DMS114 treated with DMSO at 0.1 percent for 48 hours (cell line): ENCODE results near the gene CAPN2.
A peak's percentile ranks its signal among the peaks of the same experiment; 100 is the strongest.

ENCODE experiments used
- DNase-seq: peaks from one replicate; lab custom pipeline; 2025; ENCODE audit not compliant: unreplicated experiment; lab: John Stamatoyannopoulos, UW

CAPN2 gene

DNA sequence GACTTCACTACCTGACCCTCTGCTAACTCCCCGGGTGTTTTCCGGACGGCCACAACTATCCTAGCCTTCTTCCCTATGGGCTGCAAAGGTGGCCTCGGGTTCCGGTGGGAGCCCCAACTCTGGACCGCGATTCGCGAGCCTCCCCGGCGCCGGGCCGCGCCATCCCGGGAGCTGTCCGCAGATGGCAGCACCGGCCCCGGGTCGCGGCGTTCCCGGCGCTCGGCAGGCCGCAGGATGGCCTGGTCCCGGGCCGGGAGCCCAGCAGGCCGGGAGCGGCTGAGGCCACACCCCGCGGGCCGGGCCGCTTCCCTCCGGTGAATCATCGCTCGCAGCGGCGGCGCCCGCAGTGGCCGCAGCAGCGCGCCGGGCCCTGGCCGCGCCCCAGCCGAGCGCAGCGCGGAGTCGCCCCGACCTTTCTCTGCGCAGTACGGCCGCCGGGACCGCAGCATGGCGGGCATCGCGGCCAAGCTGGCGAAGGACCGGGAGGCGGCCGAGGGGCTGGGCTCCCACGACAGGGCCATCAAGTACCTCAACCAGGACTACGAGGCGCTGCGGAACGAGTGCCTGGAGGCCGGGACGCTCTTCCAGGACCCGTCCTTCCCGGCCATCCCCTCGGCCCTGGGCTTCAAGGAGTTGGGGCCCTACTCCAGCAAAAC lies at the start of gene CAPN2:
CAPN2 (plus strand) TSS at position 346 of the 656 bp plus-strand sequence; CDS start at position 448, 102 bp downstream.
- peak; percentile 36 for DNase-seq

DNA sequence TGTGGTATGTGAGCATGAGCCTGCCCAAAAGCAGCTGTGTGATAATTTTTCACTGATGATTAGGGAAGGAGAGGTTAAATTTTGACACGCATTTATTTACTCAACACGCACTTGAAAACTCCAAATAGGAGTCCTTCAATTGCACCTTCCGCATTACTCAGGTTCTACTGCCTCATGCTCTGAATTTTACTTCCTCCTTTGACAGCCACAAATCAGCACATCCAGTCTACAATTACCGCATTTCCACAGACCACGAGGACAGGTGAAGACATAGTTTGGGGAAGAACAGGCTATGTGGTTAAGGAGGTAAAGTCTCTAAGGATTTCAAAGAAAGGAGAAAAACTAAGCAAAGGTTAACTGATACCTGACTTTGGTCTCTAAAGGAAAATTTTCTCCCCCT lies 49.4 kb upstream of the CAPN2 start:
- DNase-seq: no peak

GRCh38 chr1:223664106-223664505 lies 48.2 kb upstream of the CAPN2 start:
- DNase-seq: no peak

- no peak for DNase-seq
These were observed 46.6 kb upstream of the CAPN2 start, which contains the start of gene CAPN8 for GRCh38 chr1:223665592-223666312. Gene CAPN8, minus strand, starts transcription at chr1:223665701. Its CDS starts 55 bp downstream, at chr1:223665646.

GRCh38 chr1:223667484-223668182 lies 44.7 kb upstream of the CAPN2 start:
- DNase-seq: no peak

- DNase-seq: no peak
These were observed 43.1 kb upstream of the CAPN2 start for GRCh38 chr1:223669003-223669795.

GRCh38 chr1:223670458-223671159 lies 41.7 kb upstream of the CAPN2 start:
- DNase-seq: no peak

DNA sequence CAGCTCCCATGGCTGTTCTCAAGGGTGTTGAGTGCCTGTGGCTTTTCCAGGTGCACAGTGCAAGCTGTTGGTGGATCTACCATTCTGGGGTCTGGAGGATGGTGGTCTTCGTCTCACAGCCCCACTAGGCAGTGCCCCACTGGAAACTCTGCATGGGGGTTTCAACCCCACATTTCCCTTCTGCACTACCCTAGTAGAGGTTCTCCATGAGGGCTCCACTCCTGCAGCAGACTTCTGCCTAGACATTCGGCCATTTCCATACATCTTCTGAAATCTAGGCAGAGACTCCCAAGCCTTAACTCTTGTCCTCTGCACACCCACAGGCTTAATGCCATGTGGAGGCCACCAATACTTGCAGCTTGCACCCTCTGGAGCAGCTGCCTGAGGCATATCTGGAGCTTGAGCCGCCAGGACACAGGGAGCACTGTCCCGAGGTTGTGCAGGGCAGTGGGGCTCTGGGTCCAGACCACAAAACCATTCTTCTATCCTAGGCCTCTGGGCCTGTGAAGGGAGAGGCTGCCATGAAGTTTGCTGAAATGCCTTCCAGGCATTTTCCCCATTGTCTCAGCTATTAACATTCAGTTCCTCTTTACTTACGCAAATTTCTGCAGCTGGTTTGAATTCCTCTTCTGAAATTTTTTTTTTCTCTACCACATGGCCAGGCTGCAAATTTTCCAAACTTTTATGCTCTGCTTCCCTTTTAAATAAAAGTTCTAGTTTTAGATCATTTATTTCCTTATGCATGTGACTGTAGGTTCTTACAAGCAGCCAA lies 38.0 kb upstream of the CAPN2 start:
- no peak for DNase-seq

GRCh38 chr1:223678841-223679240 lies 33.5 kb upstream of the CAPN2 start:
- no peak for DNase-seq

DNA sequence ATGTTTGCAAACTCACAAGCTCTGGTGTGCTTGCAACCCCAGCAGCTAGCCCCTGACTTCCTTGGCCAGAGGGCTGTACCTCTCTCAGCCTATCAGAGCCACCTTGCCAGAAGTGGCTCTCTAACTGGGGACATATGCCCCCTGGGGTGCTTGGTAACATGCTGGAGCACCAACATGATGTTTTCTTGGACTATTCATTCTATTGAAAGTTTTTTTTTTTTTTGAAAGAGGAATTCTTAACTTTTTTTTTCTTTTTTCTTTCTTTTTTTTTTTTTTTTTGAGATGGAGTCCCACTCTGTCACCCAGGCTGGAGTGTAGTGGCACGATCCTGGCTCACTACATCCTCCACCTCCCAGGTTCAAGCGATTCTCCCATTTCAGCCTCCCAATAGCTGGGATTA lies 32.2 kb upstream of the CAPN2 start:
- no peak for DNase-seq

GRCh38 chr1:223682502-223682901 lies 29.8 kb upstream of the CAPN2 start:
- no peak for DNase-seq

DNA sequence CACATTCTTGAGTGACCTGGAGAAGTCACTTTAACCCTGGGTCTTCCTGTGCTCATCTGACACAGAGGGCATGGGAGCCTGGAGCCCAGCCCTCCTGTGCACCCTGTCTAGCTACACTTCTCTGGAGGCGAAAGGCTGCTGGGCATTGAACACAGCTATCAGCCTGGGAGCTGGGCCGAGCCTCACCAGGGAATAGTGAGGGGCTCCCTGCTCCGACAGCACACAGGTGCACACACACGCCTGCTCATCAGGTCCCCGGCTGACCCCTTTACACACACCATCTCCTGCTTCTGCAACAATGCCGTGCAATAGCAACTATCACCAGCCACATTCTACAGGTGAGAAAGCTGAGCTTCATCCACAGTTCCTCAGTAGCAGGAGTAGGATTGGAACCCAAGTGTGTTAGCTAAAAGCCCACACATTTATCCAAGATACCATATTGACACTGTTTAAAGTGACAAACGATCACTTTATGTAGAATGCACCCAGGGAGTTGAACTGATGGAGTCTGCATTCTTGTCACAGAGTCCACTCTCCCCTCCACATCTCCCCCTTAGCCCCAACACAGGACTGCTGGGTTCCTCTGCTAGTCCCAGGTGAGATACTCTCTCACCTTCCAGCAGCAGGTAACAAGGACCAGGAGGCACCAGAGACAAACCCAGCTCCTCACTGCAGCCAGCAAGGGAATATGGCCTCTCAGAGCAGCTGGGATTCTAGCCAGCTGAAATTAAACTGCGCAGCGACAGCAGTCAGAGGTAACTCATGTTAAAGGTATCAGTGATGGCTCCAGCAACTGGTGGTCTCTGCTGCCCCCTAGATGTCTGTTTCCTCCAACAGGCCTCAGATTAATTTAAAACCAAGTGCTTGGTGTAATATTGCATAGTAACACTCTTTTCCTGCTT lies 28.5 kb upstream of the CAPN2 start:
- peak; percentile 16 for DNase-seq

GRCh38 chr1:223684488-223684792 lies 27.9 kb upstream of the CAPN2 start:
- DNase-seq: no peak

GRCh38 chr1:223691121-223691520 lies 21.2 kb upstream of the CAPN2 start:
- DNase-seq: no peak

- no peak for DNase-seq
These were observed 17.3 kb upstream of the CAPN2 start for GRCh38 chr1:223695014-223695548.

DNA sequence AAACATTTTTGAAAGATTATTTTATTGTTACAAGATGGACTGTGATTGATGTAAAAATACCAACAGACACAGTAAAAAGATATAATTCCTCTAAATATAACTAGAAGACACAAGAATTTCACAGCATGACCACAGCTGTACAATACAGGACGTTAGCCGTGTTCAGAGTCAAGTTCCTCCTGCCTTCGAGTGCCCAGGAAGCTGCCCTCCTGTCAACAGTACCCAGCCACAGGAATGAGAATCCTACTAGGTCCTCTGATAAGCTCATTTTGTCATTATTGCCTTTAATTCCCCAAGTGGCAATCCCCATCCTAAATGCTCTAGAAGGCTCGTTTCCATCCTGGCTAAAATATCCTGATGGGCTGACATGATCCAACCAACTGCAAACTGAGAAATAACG lies 16.4 kb upstream of the CAPN2 start:
- DNase-seq: no peak

DNA sequence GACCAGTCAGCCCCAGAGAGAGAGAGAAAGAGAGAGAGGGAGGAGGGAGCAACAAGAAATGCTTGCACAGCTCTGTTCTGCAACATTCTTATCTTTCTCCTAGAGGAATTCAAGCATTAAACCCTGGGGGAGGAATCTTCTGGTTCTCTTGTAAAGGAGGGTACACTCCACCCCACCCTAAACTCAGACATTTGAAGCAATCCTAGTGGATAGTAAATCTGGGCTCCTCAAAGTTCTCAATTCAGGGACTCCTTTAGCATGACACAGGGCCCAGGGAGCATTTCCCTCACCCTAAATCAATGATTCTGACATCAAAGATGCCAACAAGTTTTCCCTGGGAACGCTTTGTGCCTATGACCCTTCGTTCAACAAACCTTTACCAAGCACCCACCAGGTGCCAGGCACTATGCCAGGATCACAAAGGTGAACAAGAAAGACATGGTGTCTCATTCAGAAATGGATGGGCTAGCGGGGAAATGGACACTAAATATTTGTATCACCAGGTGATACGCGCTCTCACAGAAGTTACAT lies 11.9 kb upstream of the CAPN2 start:
- no peak for DNase-seq

- no peak for DNase-seq
These were observed 11.2 kb upstream of the CAPN2 start for GRCh38 chr1:223700942-223701637.
